Measurements from ENCODE around the gene MUC20.
"Not testable (repeated sequence)": the region's sequence is repeated elsewhere in the genome, so short reads cannot be mapped to it uniquely, and the experiment has no call there.

- not testable (repeated sequence) for TF ChIP-seq EZH2 (IDR thresholded peaks at IDR 0.05; ENCODE audit: borderline replicate concordance, low read depth, low read length, severe bottlenecking); CTCF (IDR thresholded peaks at IDR 0.05; ENCODE audit: borderline replicate concordance, extremely low read depth, low read length, poor library complexity, severe bottlenecking)
These were observed 8.0 kb downstream of the MUC20 start for GRCh38 chr3:195728789-195729188.
